Measurements from ENCODE around the gene MAPKAPK2. TPM values are rescaled to one million over a fixed set of nuclear protein-coding genes. Genes with fewer than 3 reads are reported as not detected.
A peak's percentile ranks its signal among the peaks of the same experiment; 100 is the strongest.

The MAPKAPK2 gene
- total RNA-seq, 1 experiment from 2014 or later, result 96.2 TPM

- no peak for DNase-seq
- H3K27me3 Mint-ChIP-seq (ENCODE audit: unreplicated experiment), result peaks cover 35% of the 10 kb centered on the region
- H3K27ac Mint-ChIP-seq (ENCODE audit: unreplicated experiment), result peak overlapping the region; percentile 8
- BruUV-seq (replicated peaks), result TSS peak; percentile 59
- TF ChIP-seq, protein P1, sequence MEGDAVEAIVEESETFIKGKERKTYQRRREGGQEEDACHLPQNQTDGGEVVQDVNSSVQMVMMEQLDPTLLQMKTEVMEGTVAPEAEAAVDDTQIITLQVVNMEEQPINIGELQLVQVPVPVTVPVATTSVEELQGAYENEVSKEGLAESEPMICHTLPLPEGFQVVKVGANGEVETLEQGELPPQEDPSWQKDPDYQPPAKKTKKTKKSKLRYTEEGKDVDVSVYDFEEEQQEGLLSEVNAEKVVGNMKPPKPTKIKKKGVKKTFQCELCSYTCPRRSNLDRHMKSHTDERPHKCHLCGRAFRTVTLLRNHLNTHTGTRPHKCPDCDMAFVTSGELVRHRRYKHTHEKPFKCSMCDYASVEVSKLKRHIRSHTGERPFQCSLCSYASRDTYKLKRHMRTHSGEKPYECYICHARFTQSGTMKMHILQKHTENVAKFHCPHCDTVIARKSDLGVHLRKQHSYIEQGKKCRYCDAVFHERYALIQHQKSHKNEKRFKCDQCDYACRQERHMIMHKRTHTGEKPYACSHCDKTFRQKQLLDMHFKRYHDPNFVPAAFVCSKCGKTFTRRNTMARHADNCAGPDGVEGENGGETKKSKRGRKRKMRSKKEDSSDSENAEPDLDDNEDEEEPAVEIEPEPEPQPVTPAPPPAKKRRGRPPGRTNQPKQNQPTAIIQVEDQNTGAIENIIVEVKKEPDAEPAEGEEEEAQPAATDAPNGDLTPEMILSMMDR (IDR thresholded peaks at IDR 0.05; ENCODE audit: unreplicated experiment), result no peak
- peak overlapping the region; percentile 80 for H3K4me3 Mint-ChIP-seq (ENCODE audit: low read depth, unreplicated experiment)
- intact Hi-C loops (cut with micrococcal nuclease; ENCODE audit: unreplicated experiment), result no loop called here
- H3K4me1 Mint-ChIP-seq (ENCODE audit: low read depth, unreplicated experiment), result peaks cover 26% of the 10 kb centered on the region
- H3K36me3 Mint-ChIP-seq (ENCODE audit: insufficient read depth, unreplicated experiment), result peaks cover 26% of the 10 kb centered on the region
- CTCF ChIA-PET, result no interaction called here
- H3K9me3 Mint-ChIP-seq (ENCODE audit: low read depth, unreplicated experiment), result no peaks in the 10 kb centered on the region
These were observed 702 bp upstream of the MAPKAPK2 start for GRCh38 chr1:206684003-206684402.

- TF ChIP-seq, protein P1 (IDR thresholded peaks at IDR 0.05; ENCODE audit: unreplicated experiment), result no peak
- no TSS peak for BruUV-seq (replicated peaks)
- Mint-ChIP-seq H3K9me3 (ENCODE audit: low read depth, unreplicated experiment) (no peaks in the 10 kb centered on the region), H3K36me3 (ENCODE audit: insufficient read depth, unreplicated experiment) (peaks cover 26% of the 10 kb centered on the region), H3K4me3 (ENCODE audit: low read depth, unreplicated experiment) (peak overlapping the region; percentile 80), H3K4me1 (ENCODE audit: low read depth, unreplicated experiment) (peaks cover 40% of the 10 kb centered on the region), H3K27ac (ENCODE audit: unreplicated experiment) (peak overlapping the region; percentile 81), H3K27me3 (ENCODE audit: unreplicated experiment) (peaks cover 24% of the 10 kb centered on the region)
- CTCF ChIA-PET, result interaction anchor here (1.4 kb wide), 1 partner anchor 14 kb away, joined by 3 read pairs; no protein-coding TSS in a partner anchor
- peak; percentile 57 for DNase-seq
- intact Hi-C loops (cut with micrococcal nuclease; ENCODE audit: unreplicated experiment), result loop anchor here (5.0 kb wide), 1 partner anchor 37 kb away; no protein-coding TSS in a partner anchor
These were observed 646 bp downstream of the MAPKAPK2 start for GRCh38 chr1:206685334-206685768.

- Mint-ChIP-seq H3K36me3 (ENCODE audit: insufficient read depth, unreplicated experiment) (peaks cover 26% of the 10 kb centered on the region), H3K4me3 (ENCODE audit: low read depth, unreplicated experiment) (peak overlapping the region; percentile 80), H3K27me3 (ENCODE audit: unreplicated experiment) (peaks cover 19% of the 10 kb centered on the region), H3K9me3 (ENCODE audit: low read depth, unreplicated experiment) (no peaks in the 10 kb centered on the region), H3K27ac (ENCODE audit: unreplicated experiment) (peak overlapping the region; percentile 81), H3K4me1 (ENCODE audit: low read depth, unreplicated experiment) (peaks cover 45% of the 10 kb centered on the region)
- intact Hi-C loops (cut with micrococcal nuclease; ENCODE audit: unreplicated experiment), result loop anchor here (5.0 kb wide), 1 partner anchor 36 kb away; no protein-coding TSS in a partner anchor
- TSS peak; percentile 55 for BruUV-seq (replicated peaks)
- DNase-seq, result peak; percentile 61
- TF ChIP-seq, protein P1 (IDR thresholded peaks at IDR 0.05; ENCODE audit: unreplicated experiment), result no peak
- CTCF ChIA-PET, result interaction anchor here (1.4 kb wide), 1 partner anchor 14 kb away, joined by 3 read pairs; no protein-coding TSS in a partner anchor
These were observed 1.2 kb downstream of the MAPKAPK2 start for GRCh38 chr1:206685769-206686477.

GRCh38 chr1:206686478-206687249, 2.0 kb downstream of the MAPKAPK2 start:
- Mint-ChIP-seq H3K9me3 (ENCODE audit: low read depth, unreplicated experiment) (no peaks in the 10 kb centered on the region), H3K27me3 (ENCODE audit: unreplicated experiment) (peaks cover 15% of the 10 kb centered on the region), H3K4me1 (ENCODE audit: low read depth, unreplicated experiment) (peaks cover 52% of the 10 kb centered on the region), H3K27ac (ENCODE audit: unreplicated experiment) (peak overlapping the region; percentile 81), H3K4me3 (ENCODE audit: low read depth, unreplicated experiment) (peak overlapping the region; percentile 80), H3K36me3 (ENCODE audit: insufficient read depth, unreplicated experiment) (peaks cover 26% of the 10 kb centered on the region)
- no peak for DNase-seq
- no TSS peak for BruUV-seq (replicated peaks)
- CTCF ChIA-PET, result interaction anchor here (1.3 to 1.4 kb wide), 2 partner anchors 10 to 15 kb away, joined by 3 to 4 read pairs; no protein-coding TSS in a partner anchor
- intact Hi-C loops (cut with micrococcal nuclease; ENCODE audit: unreplicated experiment), result loop anchor here (5.0 kb wide), 1 partner anchor 36 kb away; no protein-coding TSS in a partner anchor
- TF ChIP-seq, protein P1 (IDR thresholded peaks at IDR 0.05; ENCODE audit: unreplicated experiment), result no peak

Measured in Calu3 (cell line).